BJ (cell line): ENCODE measurements around the gene SLC5A5. TPM values are rescaled to one million over a fixed set of nuclear protein-coding genes. Genes with fewer than 3 reads are reported as not detected.
A peak's percentile ranks its signal among the peaks of the same experiment; 100 is the strongest.

Source experiments
- CTCF ChIA-PET: fragments of 350-600 bp; formaldehyde crosslinking; extraction: SDS; loops from one replicate; lab custom pipeline; 2021; ENCODE audit warnings: antibody characterized with exemption, inconsistent platforms; lab: Yijun Ruan, JAX
- POLR2A ChIA-PET: fragments of 300-600 bp; sonication (Branson Sonifier 250); formaldehyde crosslinking; extraction: SDS; loops from one replicate; lab custom pipeline; 2021; ENCODE audit warnings: antibody characterized with exemption; lab: Charles Lee
- DNase-seq: peaks from one replicate; pipeline ENCODE4 v3.0.0-alpha.2; 2011; ENCODE audit warnings: low read depth
- H3K27me3 ChIP-seq: 2 replicates; pipeline ENCODE4 v1.6.0; 2011; ENCODE audit warnings: low read length; ENCODE audit not compliant: control insufficient read depth, insufficient read depth
- H3K36me3 ChIP-seq: 2 replicates; pipeline ENCODE4 v1.5.1; 2011; ENCODE audit warnings: low read length; ENCODE audit not compliant: control insufficient read depth, insufficient read depth
- H3K4me3 ChIP-seq: 2 replicates; pipeline ENCODE4 v1.5.1; 2011; ENCODE audit warnings: low read depth, mild to moderate bottlenecking, control low read depth, low read length
- CTCF ChIP-seq: IDR thresholded peaks from 2 replicates; pipeline ENCODE4 v1.5.1; 2011; ENCODE audit warnings: low read depth, mild to moderate bottlenecking, control low read depth, inconsistent platforms, low read length, moderate library complexity; ENCODE audit not compliant: insufficient read depth
- polyA plus RNA-seq: library from polyadenylated mRNA; depleted of rRNA; stranded (reverse); fragments of >200 nt; gene quantifications from 2 replicates; pipeline ENCODE4 v1.2.3, GENCODE V29; 2011

The SLC5A5 gene
- polyA plus RNA-seq, 1 experiment: not detected

GRCh38 chr19:17938092-17938845, 66.5 kb downstream of the SLC5A5 start:
- no peak overlapping the region for H3K4me3 ChIP-seq
- peaks cover 6% of the 10 kb centered on the region for H3K36me3 ChIP-seq
- peak; percentile 37 for DNase-seq
- no peaks in the 10 kb centered on the region for H3K27me3 ChIP-seq
- ChIA-PET POLR2A (interaction anchor here (0.6 kb wide), 1 partner anchor 70 kb away, joined by 8 read pairs; the partner anchor contains the start of gene ARRDC2), CTCF (interaction anchor here (0.6 to 6.7 kb wide), 26 partner anchors 8 to 363 kb away, joined by 3 to 169 read pairs (median 6); partner anchors contain the start of genes KCNN1 and RPL18A)
- TF ChIP-seq CTCF: peak; percentile 96

GRCh38 chr19:17942181-17942580, 70.4 kb downstream of the SLC5A5 start:
- POLR2A ChIA-PET: interaction anchor here (0.5 to 0.7 kb wide), 2 partner anchors 54 to 167 kb away, joined by 3 read pairs; no protein-coding TSS in a partner anchor
- no peak for DNase-seq
- no peak for TF ChIP-seq CTCF
- Histone ChIP-seq H3K27me3 (no peaks in the 10 kb centered on the region), H3K4me3 (no peak overlapping the region), H3K36me3 (peaks cover 1% of the 10 kb centered on the region)
- CTCF ChIA-PET: interaction anchor here (0.6 to 8.6 kb wide), 3 partner anchors 9 to 86 kb away, joined by 3 to 83 read pairs (median 5); partner anchors contain the start of gene CCDC124

GRCh38 chr19:17942582-17943273, 71.0 kb downstream of the SLC5A5 start:
- H3K36me3 ChIP-seq: peaks cover 1% of the 10 kb centered on the region
- no peak for TF ChIP-seq CTCF
- no peak for DNase-seq
- H3K27me3 ChIP-seq: no peaks in the 10 kb centered on the region
- POLR2A ChIA-PET: interaction anchor here (0.5 to 0.7 kb wide), 3 partner anchors 54 to 167 kb away, joined by 3 read pairs; no protein-coding TSS in a partner anchor
- CTCF ChIA-PET: interaction anchor here (0.6 to 8.6 kb wide), 3 partner anchors 10 to 85 kb away, joined by 3 to 83 read pairs (median 5); partner anchors contain the start of gene CCDC124
- no peak overlapping the region for H3K4me3 ChIP-seq

GRCh38 chr19:17943274-17944221, 71.8 kb downstream of the SLC5A5 start:
- no peaks in the 10 kb centered on the region; the same call in 1 of the 2 replicates for H3K27me3 ChIP-seq
- no peak for TF ChIP-seq CTCF
- DNase-seq: no peak
- H3K4me3 ChIP-seq: no peak overlapping the region
- ChIA-PET CTCF (interaction anchor here (8.6 kb wide), 1 partner anchor 53 kb away, joined by 83 read pairs; no protein-coding TSS in a partner anchor), POLR2A (interaction anchor here (0.6 to 0.7 kb wide), 2 partner anchors 20 to 56 kb away, joined by 3 to 10 read pairs; no protein-coding TSS in a partner anchor)
- peaks cover 1% of the 10 kb centered on the region for H3K36me3 ChIP-seq
